ENCODE data around the gene ALDH1L1.

The ALDH1L1 gene

GRCh38 chr3:126132751-126133511 lies 47.5 kb downstream of the ALDH1L1 start:
- no peak for DNase-seq

- no peak for DNase-seq
Measured at GRCh38 chr3:126131881-126132750, 48.3 kb downstream of the ALDH1L1 start.

DNA sequence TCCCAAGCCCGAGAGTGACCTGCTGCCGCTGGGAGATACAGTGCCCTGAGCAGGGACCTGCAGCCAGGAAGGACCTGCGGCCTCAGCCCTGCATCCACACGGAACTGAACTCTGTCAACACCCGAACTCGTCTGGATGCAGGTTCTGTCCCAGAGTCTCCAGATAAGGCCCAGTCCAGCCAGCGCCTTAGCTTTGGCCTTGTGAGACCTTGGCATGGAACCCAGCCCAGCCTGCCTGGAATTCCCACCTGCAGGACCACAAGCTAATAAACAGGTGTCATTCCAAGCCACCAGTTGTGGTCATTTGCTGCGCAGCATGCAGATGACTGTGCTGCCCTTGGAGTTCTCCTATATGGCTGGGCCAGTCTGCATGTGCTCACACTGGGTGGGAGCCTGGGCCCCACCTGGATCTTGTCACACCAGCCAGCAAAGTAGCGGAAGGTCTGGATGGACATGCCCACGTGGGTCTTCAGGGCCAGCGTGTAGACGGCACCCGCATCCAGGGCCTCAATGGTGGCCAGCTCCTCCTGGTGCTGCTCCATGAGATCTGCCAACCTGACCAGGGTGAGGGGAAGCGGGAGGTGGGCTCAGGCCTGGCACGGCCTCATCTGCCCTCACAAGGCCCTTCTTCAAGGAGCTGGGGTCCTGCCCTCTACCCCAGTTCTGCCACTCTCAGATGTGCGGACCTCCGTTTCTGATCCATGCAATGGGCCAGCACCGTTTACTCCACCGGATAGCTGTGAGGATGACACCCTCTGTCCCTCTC lies 49.2 kb downstream of the ALDH1L1 start:
- no peak for DNase-seq

- no peak for DNase-seq
Measured at GRCh38 chr3:126130081-126130855, 50.1 kb downstream of the ALDH1L1 start.

GRCh38 chr3:126129398-126129891 lies 50.9 kb downstream of the ALDH1L1 start:
- DNase-seq = no peak

GRCh38 chr3:126128504-126129397 lies 51.6 kb downstream of the ALDH1L1 start:
- DNase-seq = no peak

- DNase-seq = no peak
Measured at GRCh38 chr3:126127904-126128303, 52.5 kb downstream of the ALDH1L1 start.

- DNase-seq = no peak
Measured at GRCh38 chr3:126127452-126127851, 52.9 kb downstream of the ALDH1L1 start.

DNA sequence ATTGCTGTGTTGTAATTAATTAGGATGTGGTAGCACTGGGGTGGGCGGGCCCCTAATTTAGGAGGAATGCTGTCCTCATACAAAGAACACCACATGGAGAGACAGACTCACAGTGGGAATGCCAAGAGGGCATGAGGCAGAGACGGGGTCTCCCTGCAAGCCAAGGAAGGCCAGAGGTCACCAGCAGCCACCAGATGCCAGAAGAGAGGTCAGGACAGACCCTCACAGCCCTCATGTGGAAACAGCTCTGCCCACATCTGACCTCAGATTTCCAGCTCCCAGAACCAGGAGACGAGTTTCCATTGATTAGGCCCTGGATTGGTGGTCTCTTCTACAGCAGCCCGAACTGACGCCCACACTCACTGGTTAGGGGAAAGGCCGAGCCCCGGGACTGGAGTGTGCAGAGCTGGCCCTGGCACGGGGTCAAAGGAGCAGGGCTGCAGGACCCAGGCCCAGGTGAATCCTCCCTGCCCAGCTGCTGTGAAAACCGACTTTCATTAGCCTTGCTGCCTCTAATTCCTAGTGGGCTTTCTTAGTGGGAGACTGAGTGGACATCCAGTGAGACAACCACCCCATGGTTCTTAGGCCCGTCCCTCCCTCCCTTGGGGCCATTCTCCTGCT lies 53.5 kb downstream of the ALDH1L1 start:
- no peak for DNase-seq

DNA sequence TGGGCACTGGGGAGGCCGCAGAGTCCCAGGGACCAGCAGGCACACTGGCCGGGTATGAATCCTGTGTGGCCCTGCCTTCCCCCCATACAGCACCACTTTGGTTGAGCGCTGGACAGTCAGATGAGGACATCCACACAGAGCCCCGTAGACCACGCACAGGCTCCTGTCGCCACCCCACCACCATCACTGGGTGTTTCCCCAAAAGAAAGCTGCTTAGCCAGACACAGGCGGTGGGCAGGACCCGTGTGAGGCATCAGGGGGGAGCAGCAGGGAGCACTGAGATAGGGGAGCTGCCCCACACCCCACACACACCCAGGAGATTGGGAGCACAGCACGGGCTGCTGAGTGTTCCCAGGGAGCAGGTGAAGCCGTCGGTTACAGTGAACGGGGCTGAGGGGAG lies 54.1 kb downstream of the ALDH1L1 start:
- no peak for DNase-seq

DNA sequence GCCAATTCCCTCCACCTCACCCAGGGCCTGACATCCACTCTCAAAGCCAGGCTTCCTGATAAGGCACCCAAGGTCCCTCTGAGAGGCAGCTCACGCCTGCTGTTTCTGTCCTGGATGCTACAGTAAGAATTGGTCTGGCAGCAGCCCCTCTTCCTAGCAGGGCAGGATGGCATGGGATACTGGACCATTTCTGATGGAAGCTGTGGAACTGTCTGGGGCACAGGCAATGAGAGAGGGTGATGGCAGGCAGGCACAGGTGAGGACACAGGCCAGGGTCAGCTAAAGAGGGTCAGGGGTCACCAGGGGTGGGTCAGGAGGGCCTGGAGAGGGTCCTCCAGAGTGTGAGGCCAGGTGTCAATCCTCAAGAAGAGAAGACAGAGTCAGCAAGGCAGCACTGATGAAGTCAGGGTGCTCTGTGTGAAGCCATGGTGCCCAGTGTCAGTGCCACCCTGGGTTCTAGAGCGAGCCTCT lies 54.6 kb downstream of the ALDH1L1 start:
- no peak for DNase-seq

DNA sequence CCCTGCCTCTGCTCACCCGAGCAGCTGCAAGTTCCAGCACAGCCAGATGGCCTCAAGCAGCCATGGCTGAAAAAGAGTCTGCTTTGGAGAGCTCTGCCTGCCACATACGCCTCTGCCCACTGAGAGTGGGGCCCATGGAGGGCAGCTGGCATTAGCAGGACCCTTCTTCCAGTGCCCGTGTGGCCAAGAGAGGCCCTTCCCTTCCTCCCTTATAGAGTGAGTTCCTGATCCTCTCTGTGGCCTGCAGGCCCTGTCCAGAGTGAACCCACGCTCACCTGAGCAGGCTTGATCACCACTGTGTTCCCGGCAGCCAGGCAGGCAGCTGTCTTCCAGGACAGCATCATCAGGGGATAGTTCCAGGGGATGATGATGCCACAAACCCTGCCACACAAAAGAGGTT lies 55.0 kb downstream of the ALDH1L1 start:
- DNase-seq = no peak

GRCh38 chr3:126124896-126125295 lies 55.5 kb downstream of the ALDH1L1 start:
- no peak for DNase-seq

DNA sequence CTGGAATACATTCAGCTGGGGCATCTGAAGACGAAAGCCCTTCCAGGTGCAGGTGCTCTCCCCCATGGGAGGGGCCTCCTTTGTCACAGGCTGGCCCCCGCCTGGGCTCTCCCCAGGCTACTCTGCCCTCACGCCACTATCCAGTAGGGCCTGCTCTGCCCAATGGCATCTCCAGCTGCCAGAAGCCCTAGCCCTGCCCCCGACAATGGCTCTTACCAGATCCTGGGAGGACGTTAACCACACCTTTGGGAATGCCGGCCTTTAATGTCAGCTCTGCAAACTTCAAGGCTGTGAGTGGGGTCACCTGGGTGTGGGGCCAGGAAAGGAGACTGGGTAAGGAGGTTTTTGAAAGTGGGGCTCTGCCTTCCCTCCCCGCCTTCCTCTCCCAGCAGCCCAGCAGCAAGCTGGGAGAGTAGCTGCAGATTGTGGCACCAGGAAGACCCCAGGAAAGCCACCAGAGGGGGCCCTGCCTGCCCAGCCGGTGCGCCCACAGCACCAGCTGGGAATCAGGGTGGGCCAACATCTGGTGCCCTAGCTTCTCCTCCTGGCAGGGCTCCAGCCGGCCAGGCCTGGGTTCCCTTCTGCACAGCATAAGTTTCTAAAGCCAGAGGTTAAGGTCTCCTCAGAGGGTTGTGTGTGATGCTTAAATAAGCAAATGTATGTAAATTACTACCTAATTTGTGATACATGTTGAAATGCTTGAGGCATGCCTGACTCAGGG lies 56.1 kb downstream of the ALDH1L1 start:
- peak; percentile 4 for DNase-seq

GRCh38 chr3:126121632-126122031 lies 58.8 kb downstream of the ALDH1L1 start:
- DNase-seq = no peak

GRCh38 chr3:126121074-126121473 lies 59.3 kb downstream of the ALDH1L1 start:
- DNase-seq = no peak

- DNase-seq = no peak
Measured at GRCh38 chr3:126119976-126120375, 60.4 kb downstream of the ALDH1L1 start.

DNA sequence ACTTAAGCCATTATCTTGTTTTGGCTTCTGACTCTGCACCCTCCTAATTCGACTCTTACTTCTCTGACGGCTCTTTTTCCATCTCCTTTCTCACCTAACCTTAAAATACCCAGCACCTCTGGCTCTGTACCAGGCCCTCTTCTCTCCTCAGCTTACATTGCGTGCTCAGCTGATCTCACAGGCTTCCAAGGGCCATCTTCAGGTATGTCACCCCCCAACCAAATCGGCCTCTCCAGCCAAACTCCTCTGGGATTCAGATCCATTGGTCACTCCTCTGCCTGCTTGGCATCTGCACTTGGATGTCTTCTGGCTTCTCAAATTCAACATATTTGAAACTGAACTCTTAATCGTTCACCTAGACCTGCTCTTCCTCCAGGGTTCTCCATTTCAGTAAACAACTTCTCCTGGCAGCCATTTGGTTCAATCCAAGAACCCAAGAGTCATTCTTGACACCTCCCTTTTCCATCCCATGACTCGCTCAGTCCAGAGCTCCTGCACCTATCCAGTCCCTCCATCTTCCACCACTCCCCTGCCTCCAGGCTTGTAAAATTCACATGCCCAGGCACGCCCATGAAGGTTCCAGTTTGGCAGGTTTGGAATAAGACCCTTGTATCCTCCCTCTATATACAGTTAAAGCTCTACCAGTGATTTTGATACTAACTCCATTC lies 61.2 kb downstream of the ALDH1L1 start:
- DNase-seq = no peak

DNA sequence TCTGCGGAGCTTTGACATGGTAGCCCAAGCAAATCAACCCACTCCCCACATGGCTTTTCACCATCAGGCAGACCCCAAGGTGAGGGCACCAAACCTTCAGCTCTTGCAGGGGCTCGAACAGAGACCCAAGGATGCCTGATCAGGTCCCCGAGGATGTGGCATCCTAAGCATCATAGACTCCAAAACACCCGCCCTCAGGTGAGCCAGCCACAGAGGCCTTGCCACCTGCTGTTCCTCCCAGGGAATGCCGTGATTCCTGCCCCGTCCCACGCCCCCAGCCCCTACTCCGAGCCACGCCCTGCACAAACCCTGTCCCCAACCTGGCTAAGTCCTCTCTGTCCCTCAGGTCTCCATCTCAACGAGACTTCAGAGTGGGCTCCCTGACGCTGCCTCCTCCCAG lies 61.8 kb downstream of the ALDH1L1 start:
- no peak for DNase-seq
